Skin epidermis (tissue), 12 donors: Measurements from ENCODE around the gene MYO18A.
"Not testable (repeated sequence)": the region's sequence is repeated elsewhere in the genome, so short reads cannot be mapped to it uniquely, and the experiment has no call there.

ENCODE experiments used
- H3K27ac ChIP-seq, 21 experiments: fragments of 200-600 bp; sonication (generic) in 11 of 21; one replicate each; pipeline ENCODE4 v1.5.0; 2020; ENCODE audit warnings: mild to moderate bottlenecking in 3 of 21, inconsistent platforms in 2 of 21, moderate library complexity in 2 of 21
- H3K4me3 ChIP-seq, 7 experiments: fragments of 200-600 bp; sonication (generic) in 2 of 7; one replicate each; pipeline ENCODE4 v1.5.0; 2020; ENCODE audit warnings: inconsistent platforms in 2 of 7, mild to moderate bottlenecking in 2 of 7, moderate library complexity in 1 of 7

MYO18A gene

GRCh38 chr17:29195465-29196081 is 15.4 kb upstream of the MYO18A start:
- peak overlapping the region in 4 of 21 experiments; percentile 10 to 44 (median 30) for H3K27ac ChIP-seq
- H3K4me3 ChIP-seq = no peak overlapping the region

- Histone ChIP-seq H3K4me3 (no peak overlapping the region), H3K27ac (no peak overlapping the region)
These were observed 14.5 kb upstream of the MYO18A start for GRCh38 chr17:29194669-29195068.

GRCh38 chr17:29193146-29193545 is 12.9 kb upstream of the MYO18A start:
- Histone ChIP-seq H3K27ac (no peak overlapping the region), H3K4me3 (no peak overlapping the region)

- Histone ChIP-seq H3K27ac (no peak overlapping the region), H3K4me3 (no peak overlapping the region)
These were observed 10.5 kb upstream of the MYO18A start for GRCh38 chr17:29190592-29191207.

- H3K4me3 ChIP-seq = no peak overlapping the region
These were observed 9.8 kb upstream of the MYO18A start for GRCh38 chr17:29190039-29190438.

GRCh38 chr17:29189355-29189754 is 9.2 kb upstream of the MYO18A start:
- H3K4me3 ChIP-seq = no peak overlapping the region
- no peak overlapping the region for H3K27ac ChIP-seq

More at GRCh38 chr17:29190039-29190438, 9.8 kb upstream of the MYO18A start:
- no peak overlapping the region for H3K27ac ChIP-seq

- Histone ChIP-seq H3K27ac (peak overlapping the region in 19 of 21 experiments; percentile 79 to 97 (median 92)), H3K4me3 (no peak overlapping the region)
These were observed 1.0 kb upstream of the MYO18A start for GRCh38 chr17:29181226-29181625.

GRCh38 chr17:29180788-29181160 is 576 bp upstream of the MYO18A start:
- peak overlapping the region in 6 of 7 experiments; percentile 52 to 67 (median 64) for H3K4me3 ChIP-seq

GRCh38 chr17:29179232-29180033 is 765 bp downstream of the MYO18A start:
- Histone ChIP-seq H3K4me3 (peak overlapping the region; percentile 52 to 67 (median 64)), H3K27ac (peak overlapping the region; percentile 79 to 97 (median 92))

More at GRCh38 chr17:29180788-29181160, 576 bp upstream of the MYO18A start:
- peak overlapping the region; percentile 79 to 97 (median 92) for H3K27ac ChIP-seq

GRCh38 chr17:29178750-29179231 is 1.4 kb downstream of the MYO18A start:
- peak overlapping the region in 20 of 21 experiments; percentile 16 to 97 (median 92) for H3K27ac ChIP-seq
- H3K4me3 ChIP-seq = peak overlapping the region in 6 of 7 experiments; percentile 52 to 67 (median 64)

GRCh38 chr17:29177871-29178749 is 2.1 kb downstream of the MYO18A start:
- peak overlapping the region in 20 of 21 experiments; percentile 20 to 97 (median 92) for H3K27ac ChIP-seq

GRCh38 chr17:29177541-29177870 is 2.7 kb downstream of the MYO18A start:
- H3K4me3 ChIP-seq = peak overlapping the region in 1 of 7 experiments; percentile 37
- H3K27ac ChIP-seq = peak overlapping the region in 19 of 21 experiments; percentile 20 to 97 (median 92)

More at GRCh38 chr17:29177871-29178749, 2.1 kb downstream of the MYO18A start:
- no peak overlapping the region for H3K4me3 ChIP-seq

- peak overlapping the region; percentile 32 to 52 (median 39) for H3K4me3 ChIP-seq
- H3K27ac ChIP-seq = peak overlapping the region; percentile 31 to 97 (median 90)
These were observed 3.4 kb downstream of the MYO18A start for GRCh38 chr17:29176558-29177351.

GRCh38 chr17:29175349-29175748 is 4.8 kb downstream of the MYO18A start:
- no peak overlapping the region for H3K27ac ChIP-seq

GRCh38 chr17:29172589-29172988 is 7.6 kb downstream of the MYO18A start:
- Histone ChIP-seq H3K4me3 (no peak overlapping the region), H3K27ac (no peak overlapping the region)

More at GRCh38 chr17:29175349-29175748, 4.8 kb downstream of the MYO18A start:
- H3K4me3 ChIP-seq = no peak overlapping the region

GRCh38 chr17:29170682-29171081 is 9.5 kb downstream of the MYO18A start:
- Histone ChIP-seq H3K4me3 (no peak overlapping the region), H3K27ac (no peak overlapping the region)

GRCh38 chr17:29169806-29170591 is 10.2 kb downstream of the MYO18A start:
- Histone ChIP-seq H3K27ac (no peak overlapping the region), H3K4me3 (no peak overlapping the region)

GRCh38 chr17:29168759-29169126 is 11.5 kb downstream of the MYO18A start:
- H3K27ac ChIP-seq, H3K4me3 ChIP-seq: not testable (repeated sequence)
